Activated naive CD4-positive, alpha-beta T cell treated with anti-CD3 and anti-CD28 coated beads, Interleukin-2, amount 50 U/mL, for 24 hours (primary cell): ENCODE results near the gene NBPF1.
"Not testable (repeated sequence)": the region's sequence is repeated elsewhere in the genome, so short reads cannot be mapped to it uniquely, and the experiment has no call there.

Source experiments
- H3K27ac Mint-ChIP-seq: one replicate; pipeline ENCODE4 v1.8.0; 2021; ENCODE audit warnings: mild to moderate bottlenecking, mixed read lengths
- H3K27me3 Mint-ChIP-seq: one replicate; pipeline ENCODE4 v1.8.0; 2021; ENCODE audit warnings: mixed read lengths
- H3K36me3 Mint-ChIP-seq: one replicate; pipeline ENCODE4 v1.8.0; 2021; ENCODE audit warnings: mixed read lengths
- H3K4me1 Mint-ChIP-seq: one replicate; pipeline ENCODE4 v1.8.0; 2021; ENCODE audit warnings: mixed read lengths
- H3K4me3 Mint-ChIP-seq: one replicate; pipeline ENCODE4 v1.8.0; 2021; ENCODE audit warnings: mild to moderate bottlenecking, mixed read lengths
- H3K9me3 Mint-ChIP-seq: one replicate; pipeline ENCODE4 v1.8.0; 2021; ENCODE audit warnings: mixed read lengths

Gene NBPF1

GRCh38 chr1:16604514-16605212 lies 8.7 kb downstream of the NBPF1 start:
- H3K4me3 Mint-ChIP-seq, H3K4me1 Mint-ChIP-seq, H3K36me3 Mint-ChIP-seq, H3K9me3 Mint-ChIP-seq, H3K27ac Mint-ChIP-seq, H3K27me3 Mint-ChIP-seq: not testable (repeated sequence)

DNA sequence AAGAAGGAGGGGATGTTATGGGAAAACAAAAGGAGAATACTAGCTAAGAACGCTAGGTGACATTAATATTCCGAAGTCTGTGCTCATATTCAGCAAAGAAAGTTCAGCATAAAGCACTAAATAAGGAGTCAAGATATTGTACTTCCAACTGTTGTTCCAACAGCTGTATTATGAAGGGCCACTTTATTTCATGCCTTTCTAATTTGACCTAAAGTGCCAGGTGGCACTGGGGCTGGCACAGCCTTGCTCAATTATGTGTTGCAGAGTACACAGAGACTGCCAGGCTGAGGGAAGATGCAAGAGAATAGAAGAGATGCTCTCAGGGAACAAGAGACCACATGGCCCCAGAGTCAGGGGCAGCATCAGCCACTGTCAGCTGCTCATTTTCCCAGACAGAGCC lies 9.7 kb downstream of the NBPF1 start:
- H3K9me3 Mint-ChIP-seq, H3K4me1 Mint-ChIP-seq, H3K27me3 Mint-ChIP-seq, H3K36me3 Mint-ChIP-seq, H3K27ac Mint-ChIP-seq, H3K4me3 Mint-ChIP-seq: not testable (repeated sequence)

GRCh38 chr1:16602336-16603011 lies 10.9 kb downstream of the NBPF1 start:
- H3K4me3 Mint-ChIP-seq, H3K4me1 Mint-ChIP-seq, H3K27ac Mint-ChIP-seq, H3K9me3 Mint-ChIP-seq, H3K27me3 Mint-ChIP-seq, H3K36me3 Mint-ChIP-seq: not testable (repeated sequence)

DNA sequence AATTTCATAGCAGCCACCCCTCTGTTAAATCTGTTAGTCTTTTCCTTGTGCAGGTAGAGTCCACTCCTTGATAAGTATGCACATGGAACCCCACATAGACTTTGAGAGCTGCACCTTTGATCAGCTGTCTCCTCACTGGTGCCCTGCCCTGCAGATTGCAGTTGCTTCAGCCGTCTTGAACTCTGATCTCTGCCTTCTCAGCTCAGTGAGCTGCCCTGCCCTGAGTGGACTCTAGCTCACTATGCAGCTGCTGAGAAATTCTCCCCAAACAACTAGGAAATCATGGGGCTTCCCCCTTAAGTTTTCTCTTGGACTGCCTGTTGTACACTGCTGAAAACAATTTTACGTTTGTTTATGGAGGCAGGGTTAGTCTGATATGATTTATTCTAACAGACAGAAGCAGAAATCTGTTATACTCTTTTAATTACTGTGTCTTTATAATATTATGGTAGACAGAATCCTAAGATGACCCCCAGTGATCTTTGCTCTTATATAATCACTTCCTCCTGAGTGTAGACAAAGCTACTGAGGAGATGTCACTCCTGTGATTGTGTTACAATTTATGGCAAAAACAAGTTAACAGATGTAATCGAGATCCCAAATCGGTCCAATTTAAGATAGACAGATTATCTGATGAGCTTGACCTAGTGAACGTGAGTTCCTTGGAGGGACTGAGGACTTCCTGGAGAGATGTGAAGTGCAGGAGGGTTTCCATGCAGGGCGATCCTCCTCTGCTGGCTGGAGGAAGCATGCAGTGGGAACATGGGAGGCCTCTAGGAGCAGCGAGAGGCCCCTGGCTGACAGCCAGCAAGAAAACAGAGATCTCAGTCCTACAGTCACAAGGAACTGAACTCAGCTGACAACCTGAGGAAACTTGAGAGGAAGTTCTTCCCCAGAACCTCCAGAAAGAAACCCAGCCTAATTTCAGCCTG lies 12.2 kb downstream of the NBPF1 start:
- not testable (repeated sequence) for H3K27ac Mint-ChIP-seq, H3K4me3 Mint-ChIP-seq, H3K4me1 Mint-ChIP-seq, H3K27me3 Mint-ChIP-seq, H3K9me3 Mint-ChIP-seq, H3K36me3 Mint-ChIP-seq

DNA sequence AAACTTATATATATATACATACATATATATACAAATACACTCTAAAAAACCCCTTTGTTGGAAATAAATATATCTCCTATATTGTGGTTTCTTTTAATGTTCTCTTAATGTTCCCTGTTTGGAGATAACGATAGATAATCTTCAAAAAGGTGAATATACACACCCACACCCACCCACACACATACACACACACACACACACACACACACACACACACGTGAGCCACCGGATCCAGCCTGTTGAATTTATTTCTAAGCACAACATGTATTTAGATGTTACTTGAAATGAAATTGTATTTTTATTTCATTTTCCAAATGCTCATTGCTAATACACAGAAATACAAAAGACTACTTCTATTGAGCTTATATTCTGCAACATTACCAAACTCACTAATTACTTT lies 14.0 kb downstream of the NBPF1 start:
- not testable (repeated sequence) for H3K4me3 Mint-ChIP-seq, H3K9me3 Mint-ChIP-seq, H3K4me1 Mint-ChIP-seq, H3K27ac Mint-ChIP-seq, H3K27me3 Mint-ChIP-seq, H3K36me3 Mint-ChIP-seq

- not testable (repeated sequence) for H3K27me3 Mint-ChIP-seq, H3K4me1 Mint-ChIP-seq, H3K9me3 Mint-ChIP-seq, H3K36me3 Mint-ChIP-seq, H3K4me3 Mint-ChIP-seq, H3K27ac Mint-ChIP-seq
Measured at GRCh38 chr1:16595216-16595615, 18.1 kb downstream of the NBPF1 start.

DNA sequence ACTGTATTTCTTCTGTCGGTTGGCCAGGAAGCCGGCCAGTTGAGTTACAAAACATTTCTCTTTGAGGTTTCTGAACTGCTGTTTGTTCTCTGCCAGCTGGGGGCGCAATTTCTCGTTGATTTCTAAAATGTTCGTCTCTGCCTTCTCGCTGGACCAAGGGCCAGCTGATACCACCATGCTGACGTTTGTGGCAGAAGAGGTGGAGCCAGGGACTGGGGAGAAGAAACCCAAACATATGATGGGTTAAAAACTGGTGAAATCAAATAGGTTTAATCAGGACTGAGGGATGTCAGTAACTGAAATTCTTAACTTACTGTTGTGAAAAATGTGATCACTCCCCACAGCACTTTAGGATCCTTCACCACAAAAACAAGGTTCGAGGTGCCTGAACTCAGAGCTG lies 21.5 kb downstream of the NBPF1 start:
- not testable (repeated sequence) for H3K4me1 Mint-ChIP-seq, H3K4me3 Mint-ChIP-seq, H3K27me3 Mint-ChIP-seq, H3K27ac Mint-ChIP-seq, H3K36me3 Mint-ChIP-seq, H3K9me3 Mint-ChIP-seq

- not testable (repeated sequence) for H3K4me1 Mint-ChIP-seq, H3K36me3 Mint-ChIP-seq, H3K4me3 Mint-ChIP-seq, H3K9me3 Mint-ChIP-seq, H3K27ac Mint-ChIP-seq, H3K27me3 Mint-ChIP-seq
Measured at GRCh38 chr1:16588081-16588480, 25.3 kb downstream of the NBPF1 start.

- H3K27me3 Mint-ChIP-seq, H3K27ac Mint-ChIP-seq, H3K4me3 Mint-ChIP-seq, H3K4me1 Mint-ChIP-seq, H3K36me3 Mint-ChIP-seq, H3K9me3 Mint-ChIP-seq: not testable (repeated sequence)
Measured at GRCh38 chr1:16587639-16588038, 25.7 kb downstream of the NBPF1 start.

GRCh38 chr1:16565324-16565723 lies 48.0 kb downstream of the NBPF1 start:
- H3K4me3 Mint-ChIP-seq, H3K4me1 Mint-ChIP-seq: not testable (repeated sequence)

GRCh38 chr1:16561035-16561434 lies 52.3 kb downstream of the NBPF1 start:
- H3K27me3 Mint-ChIP-seq, H3K36me3 Mint-ChIP-seq, H3K27ac Mint-ChIP-seq, H3K9me3 Mint-ChIP-seq, H3K4me1 Mint-ChIP-seq, H3K4me3 Mint-ChIP-seq: not testable (repeated sequence)

More at GRCh38 chr1:16565324-16565723, 48.0 kb downstream of the NBPF1 start:
- not testable (repeated sequence) for H3K27ac Mint-ChIP-seq, H3K27me3 Mint-ChIP-seq, H3K36me3 Mint-ChIP-seq, H3K9me3 Mint-ChIP-seq

- H3K27ac Mint-ChIP-seq, H3K4me1 Mint-ChIP-seq, H3K9me3 Mint-ChIP-seq, H3K4me3 Mint-ChIP-seq, H3K27me3 Mint-ChIP-seq, H3K36me3 Mint-ChIP-seq: not testable (repeated sequence)
Measured at GRCh38 chr1:16560498-16560897, 52.9 kb downstream of the NBPF1 start.

GRCh38 chr1:16559688-16560087 lies 53.7 kb downstream of the NBPF1 start:
- H3K27ac Mint-ChIP-seq, H3K4me3 Mint-ChIP-seq, H3K9me3 Mint-ChIP-seq, H3K4me1 Mint-ChIP-seq, H3K36me3 Mint-ChIP-seq, H3K27me3 Mint-ChIP-seq: not testable (repeated sequence)

GRCh38 chr1:16557034-16557433 lies 56.3 kb downstream of the NBPF1 start:
- not testable (repeated sequence) for H3K27me3 Mint-ChIP-seq, H3K4me1 Mint-ChIP-seq, H3K27ac Mint-ChIP-seq, H3K9me3 Mint-ChIP-seq, H3K4me3 Mint-ChIP-seq, H3K36me3 Mint-ChIP-seq

- H3K27me3 Mint-ChIP-seq, H3K9me3 Mint-ChIP-seq, H3K27ac Mint-ChIP-seq, H3K4me1 Mint-ChIP-seq, H3K36me3 Mint-ChIP-seq, H3K4me3 Mint-ChIP-seq: not testable (repeated sequence)
Measured at GRCh38 chr1:16553244-16553643, 60.1 kb downstream of the NBPF1 start.

- H3K4me1 Mint-ChIP-seq, H3K27me3 Mint-ChIP-seq, H3K9me3 Mint-ChIP-seq, H3K4me3 Mint-ChIP-seq, H3K27ac Mint-ChIP-seq, H3K36me3 Mint-ChIP-seq: not testable (repeated sequence)
Measured at GRCh38 chr1:16550212-16550918, 63.0 kb downstream of the NBPF1 start.
